ENCODE data around the gene ZNF107.
A peak's percentile ranks its signal among the peaks of the same experiment; 100 is the strongest.

The ZNF107 gene

DNA sequence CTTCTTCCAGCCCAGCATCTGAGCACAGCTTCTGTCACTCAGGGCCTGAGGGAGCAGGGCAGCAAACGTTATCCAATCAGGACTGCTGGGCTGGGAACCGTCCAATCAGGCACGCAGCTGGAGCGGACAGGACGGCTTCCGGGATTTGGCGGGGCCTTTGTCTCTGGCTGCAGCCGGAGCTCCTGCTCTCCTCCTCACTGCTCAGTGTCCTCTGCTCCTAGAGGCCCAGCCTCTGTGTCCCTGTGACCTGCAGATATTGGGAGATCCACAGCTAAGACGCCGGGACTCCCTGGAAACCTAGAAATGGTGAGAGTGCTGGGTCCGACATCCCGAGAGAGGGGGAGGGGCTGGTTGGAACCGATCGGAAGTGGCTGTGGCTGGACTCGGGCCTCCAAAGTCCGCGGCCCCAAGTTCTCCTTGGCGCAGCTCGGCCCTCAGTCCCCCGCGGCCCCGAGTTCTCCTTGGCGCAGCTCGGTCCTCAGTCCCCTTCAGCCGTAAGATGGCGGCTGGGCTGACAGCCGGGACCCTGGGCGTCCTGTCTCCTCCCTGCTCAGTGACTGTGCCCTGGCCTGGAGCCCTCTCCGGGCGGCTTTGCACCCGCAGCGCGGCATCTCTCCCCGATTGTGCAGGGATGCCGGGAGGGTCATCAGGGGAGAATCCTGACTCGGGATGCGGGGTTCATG is at the start of gene ZNF107:
ZNF107 (plus strand) TSS at position 154 of the 683 bp plus-strand sequence; CDS start at position 304, 150 bp downstream.
- DNase-seq: peak; percentile 35 to 97 (median 89)

DNA sequence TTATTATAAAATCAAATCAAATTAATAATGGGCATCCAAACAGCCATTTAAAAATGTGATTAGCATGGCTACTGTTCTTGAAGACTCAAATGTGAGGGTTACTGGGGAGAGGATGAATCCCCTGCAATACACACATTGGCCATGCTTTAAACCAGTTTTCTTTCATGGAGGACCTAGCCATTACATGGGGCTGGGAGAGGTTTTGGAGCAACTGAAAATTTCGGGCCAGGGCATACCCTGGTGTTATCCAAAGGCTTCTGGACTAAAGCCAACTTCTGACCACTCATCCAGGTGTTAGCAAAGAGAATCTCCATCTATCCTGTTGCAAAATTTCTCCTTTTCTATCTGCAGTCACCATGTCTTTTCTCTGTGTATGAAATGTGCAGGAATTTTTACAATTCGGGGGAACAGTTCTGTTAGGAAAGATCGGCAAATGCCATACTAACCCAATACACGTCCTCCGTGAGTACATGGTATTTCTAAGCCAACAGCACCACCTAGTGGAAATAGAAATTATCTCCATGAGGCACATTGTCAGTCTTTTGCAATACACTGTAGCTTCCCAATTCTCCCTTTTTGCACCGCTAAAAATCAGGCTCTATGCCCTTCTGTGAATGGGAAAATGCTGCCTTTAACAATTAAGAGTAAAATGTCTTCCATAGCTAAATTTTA is 47.0 kb upstream of the ZNF107 start:
- peak in 3 of 58 donors; percentile 0 to 7 (median 1) for DNase-seq

DNA sequence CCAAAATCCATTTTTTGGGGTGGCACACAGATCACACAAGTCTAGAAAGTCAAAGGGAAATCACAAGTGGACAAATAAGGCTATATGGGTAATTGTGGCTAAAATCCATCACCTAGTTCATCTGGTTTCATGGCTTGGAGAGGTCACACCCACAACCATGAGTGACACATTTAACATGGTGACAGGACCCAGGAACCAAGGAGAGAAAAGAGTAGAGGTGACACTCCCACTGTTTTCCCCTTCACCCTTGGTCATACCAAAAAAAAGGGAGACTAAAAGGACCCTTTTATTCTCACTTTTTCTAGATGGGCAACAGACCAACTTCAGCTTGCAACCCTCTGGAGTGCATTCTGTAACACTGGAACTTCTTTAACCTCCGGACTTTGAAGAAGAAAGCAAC is 46.2 kb upstream of the ZNF107 start:
- no peak for DNase-seq

DNA sequence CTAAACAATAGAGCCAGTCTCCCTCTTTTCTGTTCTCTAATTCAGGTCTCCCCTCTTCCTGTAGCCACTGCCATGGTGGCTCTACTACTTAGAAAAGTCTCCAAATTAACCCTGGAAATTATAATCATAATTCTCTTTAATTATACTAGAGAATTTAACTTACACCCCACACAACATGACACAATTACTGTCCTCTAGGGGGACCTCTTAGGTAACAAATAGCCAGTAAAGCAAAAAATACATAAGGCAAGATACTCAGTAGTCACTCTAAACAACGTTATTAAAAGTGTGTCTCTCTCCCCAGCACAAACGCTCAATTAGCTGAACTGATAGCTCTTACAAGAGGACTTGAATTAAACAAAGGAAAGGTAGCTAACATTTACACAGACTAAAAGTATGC is 44.3 kb upstream of the ZNF107 start:
- no peak for DNase-seq

DNA sequence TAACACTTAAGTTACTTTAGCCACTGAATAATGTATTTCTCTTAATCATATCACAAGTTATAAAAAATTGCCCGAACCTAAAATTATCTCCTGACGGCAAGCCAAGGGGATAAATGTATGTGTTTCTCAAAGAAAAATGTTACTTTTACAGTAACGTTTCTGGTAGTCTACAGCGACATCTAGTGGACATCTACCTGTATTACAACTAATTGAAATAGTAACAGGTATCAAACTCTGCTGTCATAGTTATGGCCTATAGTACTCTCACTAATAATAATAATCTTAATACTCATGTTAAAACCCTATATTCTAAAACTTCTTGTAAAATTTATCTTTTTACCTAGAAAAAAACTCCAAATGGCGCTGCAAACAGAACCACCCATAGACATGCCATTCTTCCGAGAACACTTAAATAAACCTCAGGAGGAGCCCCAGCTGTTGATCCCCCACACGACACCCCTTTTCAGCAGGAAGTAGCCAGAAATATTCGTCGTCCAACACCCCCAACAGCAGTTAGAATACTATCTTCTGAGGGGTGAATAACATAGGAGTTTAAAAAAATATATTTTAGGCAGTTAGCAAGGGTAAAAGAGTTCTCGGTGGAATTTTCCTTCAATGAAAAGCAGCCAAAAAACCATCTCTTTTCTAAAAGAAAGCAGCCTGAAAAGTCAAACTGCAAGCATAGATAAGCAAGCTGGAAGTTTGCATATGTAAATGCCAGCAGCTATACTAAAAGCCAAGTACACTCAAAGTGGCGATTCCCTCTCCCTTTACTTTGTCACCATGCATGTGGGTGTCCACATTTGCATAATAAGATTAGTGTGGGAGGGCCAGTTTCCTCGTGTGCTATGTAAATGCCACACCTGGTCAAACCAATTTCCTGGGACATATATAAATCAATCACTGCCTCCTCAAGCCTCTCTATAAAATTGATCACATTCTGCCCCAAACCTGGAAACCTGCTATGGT is 40.5 kb upstream of the ZNF107 start:
- DNase-seq: peak in 4 of 58 donors; percentile 1 to 23 (median 2)

GRCh38 chr7:64626083-64626469 is 39.9 kb upstream of the ZNF107 start:
- no peak for DNase-seq

- no peak for DNase-seq
Observed at GRCh38 chr7:64626557-64626956, 39.4 kb upstream of the ZNF107 start.

GRCh38 chr7:64628192-64628591 is 37.7 kb upstream of the ZNF107 start:
- DNase-seq: no peak

DNA sequence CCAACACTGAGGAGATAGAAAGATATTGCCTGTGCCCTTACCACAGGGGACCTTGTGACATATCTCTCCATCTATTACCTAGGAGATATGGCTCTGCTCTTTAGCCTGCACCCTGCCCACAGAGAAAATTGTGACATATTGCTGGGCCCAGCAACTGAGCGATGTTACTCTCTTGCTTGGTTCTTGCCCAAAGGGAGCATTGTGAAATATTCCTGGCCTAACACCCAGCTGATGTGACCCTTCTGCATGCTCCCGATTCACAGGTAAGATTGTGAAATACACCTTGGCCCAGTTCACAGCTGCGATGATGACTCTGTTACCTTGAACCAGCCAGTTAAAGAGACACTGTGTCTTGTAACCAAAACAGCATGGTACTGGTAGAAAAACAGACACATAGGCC is 37.2 kb upstream of the ZNF107 start:
- no peak for DNase-seq

- no peak for DNase-seq
Observed at GRCh38 chr7:64630496-64630895, 35.4 kb upstream of the ZNF107 start.

DNA sequence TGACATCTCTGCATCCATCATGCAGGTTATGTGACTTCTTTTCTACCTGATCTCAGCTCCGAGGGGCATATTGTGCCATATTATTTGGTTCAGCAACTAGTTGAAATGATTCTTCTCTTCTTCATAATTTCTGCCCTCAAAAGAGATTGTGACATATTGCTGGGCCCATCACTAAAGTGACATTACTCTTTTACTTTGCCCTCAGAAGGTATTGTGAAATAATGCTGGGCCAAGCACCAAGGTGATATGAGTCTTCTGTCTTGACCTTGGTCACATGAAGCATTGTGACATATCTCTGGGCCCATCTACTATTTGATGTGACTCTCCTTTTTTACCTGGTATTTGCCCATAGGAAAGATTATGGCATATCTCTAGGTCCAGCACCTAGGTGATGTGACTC is 33.9 kb upstream of the ZNF107 start:
- DNase-seq: no peak

DNA sequence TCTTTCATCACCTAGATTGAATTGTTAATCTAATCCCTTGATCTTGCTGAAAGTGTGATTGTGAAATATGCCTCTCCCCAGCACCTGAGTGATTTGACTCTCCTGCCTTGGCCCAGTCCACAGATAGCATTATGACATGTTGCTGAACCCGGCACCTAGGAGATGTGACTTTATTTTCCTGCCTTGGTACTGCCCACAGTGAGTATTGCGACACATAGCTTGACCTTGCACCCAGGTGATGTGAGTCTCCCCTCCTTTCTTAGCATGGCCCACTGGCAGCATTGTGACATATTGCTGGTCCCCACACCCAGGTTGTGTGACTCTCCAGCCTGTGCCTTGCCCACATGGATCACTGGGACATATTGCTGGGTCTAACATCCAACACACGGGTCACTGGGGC is 32.5 kb upstream of the ZNF107 start:
- no peak for DNase-seq

- DNase-seq: no peak
Observed at GRCh38 chr7:64634406-64635062, 31.4 kb upstream of the ZNF107 start.

DNA sequence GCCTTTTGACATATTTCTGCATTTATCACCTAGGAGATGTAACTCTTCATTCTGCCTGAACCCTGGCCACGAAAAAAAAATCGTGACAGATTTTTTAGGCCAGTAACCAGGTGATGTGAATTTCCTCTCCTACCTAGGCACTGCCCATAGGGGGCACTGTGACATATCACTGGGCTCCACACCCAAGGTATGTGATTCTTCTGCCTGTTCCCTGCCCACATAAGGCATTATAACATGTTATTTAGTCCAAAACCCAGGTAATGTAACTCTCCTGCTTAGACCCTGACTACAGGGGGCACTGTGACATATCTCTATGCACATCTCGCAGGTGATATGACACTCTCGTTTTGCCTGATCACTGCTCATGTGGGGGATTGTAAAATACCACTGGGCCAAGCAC is 29.5 kb upstream of the ZNF107 start:
- no peak for DNase-seq

GRCh38 chr7:64637521-64638445 is 28.1 kb upstream of the ZNF107 start:
- DNase-seq: no peak

DNA sequence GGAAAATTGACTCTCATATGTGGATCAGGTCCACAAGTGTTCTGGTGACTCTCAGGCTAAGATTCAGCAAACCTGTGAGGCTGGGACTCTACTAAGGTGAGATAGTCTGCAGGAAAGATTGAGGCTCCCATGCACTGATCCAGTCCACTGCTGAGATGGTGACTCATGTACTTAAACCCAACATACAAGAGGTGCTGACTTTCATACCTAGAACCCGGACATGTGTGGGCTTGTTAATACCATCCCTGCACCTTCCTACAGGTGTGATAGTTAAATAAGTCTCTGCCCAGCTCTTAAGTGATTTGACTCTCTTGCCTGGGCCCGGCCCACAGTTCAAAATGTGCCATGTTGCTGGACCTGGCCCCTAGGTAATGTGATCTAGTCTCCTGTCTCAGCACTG is 27.1 kb upstream of the ZNF107 start:
- no peak for DNase-seq

GRCh38 chr7:64639267-64640001 is 26.5 kb upstream of the ZNF107 start:
- no peak for DNase-seq

DNA sequence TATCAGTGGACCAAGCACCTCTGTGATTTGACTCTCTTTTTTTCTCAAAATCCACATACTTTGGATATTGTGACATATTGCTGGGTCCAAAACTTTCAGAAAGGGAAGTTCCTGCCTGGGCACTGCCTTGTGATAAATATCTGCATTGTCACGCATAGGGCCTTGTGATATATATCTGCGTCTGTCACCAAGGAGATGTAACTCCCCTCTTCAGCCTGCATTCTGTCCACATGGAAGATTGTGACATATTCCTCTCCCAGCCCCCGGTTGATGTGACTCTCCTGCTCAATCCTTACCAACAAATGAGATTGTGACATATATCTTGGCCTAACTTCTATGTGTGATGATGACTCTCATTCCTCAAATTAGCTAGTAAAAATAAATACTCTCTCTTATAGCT is 25.4 kb upstream of the ZNF107 start:
- DNase-seq: no peak

GRCh38 chr7:64642046-64642445 is 23.9 kb upstream of the ZNF107 start:
- no peak for DNase-seq

DNA sequence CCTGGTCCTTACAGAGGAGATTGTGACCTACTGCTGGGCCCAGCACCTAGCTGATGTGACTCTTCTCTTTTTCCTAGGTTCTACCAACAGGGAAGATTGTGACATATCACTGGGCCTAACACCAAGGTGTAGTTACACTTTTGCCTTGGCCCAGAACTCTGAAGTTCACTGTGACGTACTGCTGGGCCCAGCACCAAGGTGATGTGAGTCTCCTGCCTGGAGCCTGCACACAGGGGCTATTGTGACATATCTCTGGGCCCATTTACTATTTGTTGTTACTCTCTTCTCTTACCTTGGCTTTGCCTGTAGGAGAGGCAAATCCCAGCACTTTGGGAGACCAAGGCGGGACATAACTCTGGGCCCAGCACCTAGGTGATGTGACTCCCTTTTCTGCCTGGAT is 23.1 kb upstream of the ZNF107 start:
- DNase-seq: no peak

All from anterior cingulate cortex (tissue), 58 donors.